Inflammatory macrophage treated with lipopolysaccharide for 4 hours (primary cell): ENCODE results near the gene RPAP2.
"Not testable (repeated sequence)": the region's sequence is repeated elsewhere in the genome, so short reads cannot be mapped to it uniquely, and the experiment has no call there.

Experiments
- DNase-seq: peaks from one replicate; pipeline ENCODE4 v3.0.0-alpha.2; 2020

The RPAP2 gene

DNA sequence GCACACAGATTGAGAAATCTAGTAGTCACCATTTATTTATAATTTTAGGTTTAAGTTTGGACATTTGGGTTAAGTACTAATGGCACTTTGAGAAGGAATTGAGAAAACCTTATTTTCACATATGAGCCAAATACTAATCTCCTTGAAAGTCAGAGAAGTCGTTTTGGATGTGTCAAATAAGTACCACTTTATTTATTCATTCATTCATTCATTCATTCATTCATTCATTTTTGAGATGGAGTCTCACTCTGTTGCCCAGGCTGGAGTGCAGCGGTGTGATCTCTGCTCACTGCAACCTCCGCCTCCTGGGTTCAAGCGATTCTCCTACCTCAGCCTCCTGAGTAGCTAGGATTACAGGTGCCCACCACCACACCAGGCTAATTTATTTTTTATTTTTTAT is 79.1 kb downstream of the RPAP2 start:
- not testable (repeated sequence) for DNase-seq

DNA sequence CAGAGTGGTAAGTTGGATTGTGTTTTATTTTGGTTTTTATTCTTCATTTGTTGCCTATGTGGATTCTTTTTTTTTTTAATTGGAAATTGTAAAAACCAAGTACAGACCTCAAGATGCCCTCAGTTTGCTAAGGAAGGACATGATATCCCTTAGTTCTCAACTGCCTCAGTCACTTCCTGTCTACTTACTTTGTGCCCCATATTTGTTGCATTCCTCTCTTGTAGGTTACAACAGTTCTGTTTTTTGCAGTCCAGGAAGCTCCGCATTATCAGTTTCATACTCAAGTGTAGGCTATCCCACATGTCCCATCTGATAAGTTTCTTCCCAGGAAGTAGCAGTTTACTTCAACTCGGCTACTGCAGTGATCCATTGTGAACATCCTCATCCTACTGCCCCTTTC is 82.0 kb downstream of the RPAP2 start:
- DNase-seq: peak; percentile 2

DNA sequence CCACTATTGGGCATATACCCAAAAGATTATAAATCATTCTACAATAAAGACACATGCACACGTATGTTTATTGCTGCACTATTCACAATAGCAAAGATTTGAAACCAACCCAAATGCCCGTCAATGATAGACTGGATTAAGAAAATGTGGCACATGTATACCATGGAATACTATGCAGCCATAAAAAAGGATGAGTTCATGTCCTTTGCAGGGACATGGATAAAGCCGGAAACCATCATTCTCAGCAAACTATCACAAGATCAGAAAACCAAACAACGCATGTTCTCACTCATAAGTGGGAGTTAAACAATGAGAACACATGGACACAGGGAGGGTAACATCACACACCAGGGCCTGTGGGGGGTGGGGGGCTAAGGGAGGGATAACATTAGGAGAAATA is 95.1 kb downstream of the RPAP2 start:
- not testable (repeated sequence) for DNase-seq

DNA sequence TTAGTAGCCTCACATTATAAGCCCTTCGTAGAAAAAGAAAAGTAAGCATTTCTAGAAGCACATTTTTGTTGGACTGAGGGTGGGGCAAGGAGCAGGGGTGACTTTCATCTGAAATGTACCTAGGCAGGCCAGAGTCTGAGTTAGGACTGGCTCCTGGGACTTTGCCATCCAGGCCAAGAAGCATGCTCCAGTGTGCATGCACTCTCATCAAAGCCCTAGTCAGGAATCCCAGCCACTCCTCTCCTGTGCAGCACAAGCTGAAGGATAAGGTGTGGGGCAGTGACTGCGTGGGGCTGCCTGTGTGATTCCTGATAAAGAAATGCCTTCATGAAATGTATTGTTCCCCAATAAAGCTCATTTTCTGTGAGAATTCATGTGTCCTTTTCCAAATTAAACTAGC is 99.7 kb downstream of the RPAP2 start:
- no peak for DNase-seq

DNA sequence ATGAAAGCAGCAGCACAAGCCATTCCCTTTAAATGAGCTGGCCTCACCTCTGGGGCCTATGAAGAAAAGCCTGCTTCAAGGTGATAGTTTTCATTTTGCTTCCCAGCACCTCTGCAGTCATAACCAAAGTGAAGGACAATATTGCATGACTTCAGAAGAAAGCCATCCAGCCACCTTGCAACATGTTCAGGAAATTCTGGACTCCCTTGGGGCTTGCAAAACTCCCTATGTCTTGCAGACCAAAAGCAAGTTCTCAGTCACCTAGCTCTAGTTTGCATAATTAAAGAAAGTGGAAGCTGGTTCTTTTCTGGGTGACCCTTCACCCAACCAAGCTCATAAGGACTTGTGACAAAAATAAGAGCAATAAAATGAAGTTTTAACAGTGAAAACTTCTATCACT is 100.2 kb downstream of the RPAP2 start:
- DNase-seq: peak; percentile 3

DNA sequence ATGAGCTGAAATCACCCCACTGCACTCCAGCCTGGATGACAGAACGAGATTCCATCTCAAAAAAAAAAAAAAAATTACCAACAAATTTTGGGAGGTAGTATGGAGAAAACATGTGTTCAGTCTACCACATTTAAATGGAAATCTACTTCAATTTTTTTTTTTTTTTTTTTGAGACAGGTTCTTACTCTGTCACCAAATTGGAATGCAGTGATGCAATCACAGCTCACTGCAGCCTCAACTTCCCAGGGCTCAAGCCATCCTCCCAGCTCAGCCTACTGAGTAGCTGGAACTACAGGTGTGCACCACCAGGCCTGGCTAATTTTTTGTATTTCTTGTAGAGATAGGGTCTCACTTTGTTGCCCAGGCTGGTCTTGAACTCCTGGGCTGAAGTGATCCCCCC is 105.8 kb downstream of the RPAP2 start:
- DNase-seq: no peak

DNA sequence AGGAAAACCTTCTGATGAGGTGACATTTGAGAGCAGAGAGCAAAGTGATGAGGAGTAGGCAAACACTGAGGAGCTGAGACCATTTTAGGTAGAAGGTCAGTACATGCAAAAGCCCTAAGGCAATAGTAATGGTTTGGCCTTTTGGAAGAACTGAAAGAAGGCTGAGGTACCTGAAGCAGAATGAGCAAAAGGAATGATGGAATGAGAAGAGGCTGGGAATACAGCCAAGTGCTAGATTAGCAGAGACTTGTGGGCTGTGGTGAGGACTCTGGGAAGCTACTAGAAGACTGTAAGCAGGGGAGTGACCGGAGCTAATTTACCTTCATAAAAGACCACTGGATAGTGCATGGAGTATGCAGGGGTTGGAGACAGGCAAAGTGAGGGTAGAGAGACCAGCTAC is 110.0 kb downstream of the RPAP2 start:
- no peak for DNase-seq

DNA sequence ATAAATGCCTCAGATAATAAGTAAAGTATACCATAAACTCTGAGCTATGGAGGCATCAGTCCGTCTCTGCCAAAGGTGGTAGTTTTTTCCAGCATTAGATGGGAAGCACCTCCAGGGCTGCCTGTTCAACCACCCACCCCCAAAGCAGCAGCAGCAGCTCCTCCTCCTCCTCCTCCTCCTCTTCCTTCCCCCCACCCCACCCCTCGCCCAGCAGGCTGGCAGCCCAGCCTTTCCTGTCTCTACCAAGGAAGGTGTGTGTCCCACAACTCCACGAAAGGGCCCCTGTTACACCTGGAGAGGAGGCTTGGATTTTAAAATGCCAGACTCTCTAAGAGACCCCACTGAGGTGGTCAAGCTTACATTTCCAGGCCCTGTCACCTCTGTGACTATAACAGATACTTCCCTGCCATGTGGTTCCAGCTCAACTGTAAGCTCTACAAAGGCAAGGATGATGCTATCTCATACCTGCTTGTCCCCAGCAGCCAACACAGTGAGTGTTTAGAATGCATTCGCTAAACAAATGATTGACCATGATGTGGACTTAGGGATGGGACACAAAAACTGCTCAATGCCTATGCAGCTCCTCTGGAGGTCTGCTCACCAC is 111.2 kb downstream of the RPAP2 start:
- DNase-seq: no peak

DNA sequence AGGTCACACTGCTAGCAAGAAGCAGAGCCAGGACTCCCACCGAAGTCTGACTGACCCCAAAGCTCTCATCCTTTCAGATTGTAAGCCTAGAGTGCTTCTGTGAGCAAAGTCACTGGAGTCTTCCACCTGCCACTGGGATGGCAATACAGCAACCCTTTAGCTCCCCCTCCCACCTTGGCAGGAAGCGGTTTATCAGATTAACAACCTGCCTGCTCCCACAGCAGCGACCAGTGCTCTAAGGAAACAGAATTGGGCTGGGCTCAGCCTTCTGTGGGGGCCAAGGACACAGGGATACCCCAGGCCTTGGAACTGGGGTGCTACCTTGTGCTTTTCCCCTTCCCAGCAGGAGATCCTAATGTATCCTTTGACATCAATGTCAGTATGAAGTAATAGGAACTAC is 111.8 kb downstream of the RPAP2 start:
- DNase-seq: no peak

DNA sequence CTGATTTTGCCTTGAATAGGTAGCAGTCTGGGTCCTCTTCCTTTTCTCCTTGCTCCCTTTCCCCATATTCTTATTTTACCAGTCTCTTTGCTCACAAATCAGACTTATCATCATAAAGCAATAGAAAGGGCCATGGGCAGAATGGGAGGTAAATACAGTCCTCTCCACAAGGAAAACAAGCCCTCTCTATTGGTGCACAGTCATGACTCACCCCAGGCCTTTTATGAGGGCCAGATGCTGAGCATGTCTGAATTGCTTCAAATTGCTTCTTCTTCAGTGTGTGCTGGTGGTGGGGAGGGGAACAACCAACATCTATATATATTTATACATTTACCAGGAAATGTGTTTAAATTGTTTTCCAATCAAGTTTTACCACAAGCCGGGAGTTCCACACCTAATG is 112.7 kb downstream of the RPAP2 start:
- no peak for DNase-seq

DNA sequence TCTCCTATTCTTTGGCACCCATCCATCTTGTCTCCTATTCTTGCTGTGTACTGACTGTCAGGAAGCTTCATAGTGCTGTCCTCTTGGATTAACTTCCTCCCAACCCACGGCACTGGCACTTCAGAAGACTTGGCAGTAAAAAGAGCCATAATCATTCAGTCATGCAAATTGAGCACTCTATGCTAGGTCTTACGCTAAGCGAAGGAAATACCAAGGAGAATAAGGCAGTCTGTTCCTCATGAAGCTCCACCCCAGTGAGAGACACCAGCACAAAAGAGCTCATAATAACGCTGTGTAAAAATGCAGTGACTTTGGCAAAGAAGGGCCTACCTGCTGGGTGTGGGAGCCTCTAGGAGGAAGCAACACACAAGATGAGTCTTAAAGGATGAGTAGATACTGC is 120.8 kb downstream of the RPAP2 start:
- no peak for DNase-seq

DNA sequence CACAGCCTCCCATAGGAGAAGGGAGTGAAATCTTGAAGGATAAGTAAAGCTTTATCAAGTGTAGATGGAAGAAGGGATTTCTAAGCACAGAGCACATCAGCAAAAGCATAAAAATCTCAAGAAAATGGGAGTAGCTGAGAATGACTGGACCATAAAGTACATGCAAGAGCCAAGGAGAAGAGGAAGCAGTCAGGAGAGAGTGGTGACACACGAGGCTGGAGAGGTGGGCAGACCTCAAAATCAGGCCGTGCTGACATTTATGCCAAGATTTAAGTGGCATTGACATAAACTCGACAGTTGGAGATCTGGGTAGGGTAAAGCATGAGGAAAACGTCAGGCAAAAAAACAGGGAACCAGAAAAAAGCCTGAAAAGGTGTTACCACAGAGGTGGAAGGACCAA is 125.5 kb downstream of the RPAP2 start:
- DNase-seq: peak; percentile 39

DNA sequence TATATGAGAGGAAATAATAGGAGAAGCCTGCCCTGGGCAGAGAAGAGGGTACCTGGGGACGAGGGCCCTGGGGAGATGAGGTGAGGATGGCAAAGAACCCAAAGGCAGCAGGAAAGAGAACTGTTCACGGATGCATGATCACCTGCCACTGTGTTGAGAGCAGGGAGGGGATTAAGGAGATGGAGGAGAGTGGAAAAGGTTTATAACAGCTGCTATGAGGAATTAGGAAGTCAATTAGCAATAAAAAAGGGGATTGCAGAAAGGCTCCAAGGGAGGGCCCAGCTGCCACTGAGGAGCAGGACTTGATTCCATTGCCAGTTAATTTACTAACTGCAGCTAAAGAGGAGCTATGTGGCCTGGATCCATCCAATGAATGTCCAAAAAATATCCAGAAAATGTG is 126.8 kb downstream of the RPAP2 start:
- DNase-seq: no peak

DNA sequence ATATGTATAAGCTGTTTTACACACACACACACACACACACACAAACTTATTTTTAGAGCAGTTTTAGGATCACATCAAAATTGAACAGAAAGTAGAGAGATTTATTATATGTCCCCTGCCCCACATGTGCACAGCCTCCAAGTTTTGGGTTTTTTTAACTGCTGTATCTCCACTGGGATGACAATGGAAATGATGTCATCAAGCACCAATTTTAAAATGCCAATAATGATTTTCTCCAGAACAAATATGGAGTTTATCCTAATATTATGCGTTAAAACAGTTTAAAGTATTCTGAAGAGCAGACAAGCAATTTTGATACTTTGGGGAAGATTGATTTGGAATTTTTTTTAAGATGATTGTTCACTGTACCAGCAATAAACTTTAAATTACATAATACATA is 131.2 kb downstream of the RPAP2 start:
- no peak for DNase-seq

DNA sequence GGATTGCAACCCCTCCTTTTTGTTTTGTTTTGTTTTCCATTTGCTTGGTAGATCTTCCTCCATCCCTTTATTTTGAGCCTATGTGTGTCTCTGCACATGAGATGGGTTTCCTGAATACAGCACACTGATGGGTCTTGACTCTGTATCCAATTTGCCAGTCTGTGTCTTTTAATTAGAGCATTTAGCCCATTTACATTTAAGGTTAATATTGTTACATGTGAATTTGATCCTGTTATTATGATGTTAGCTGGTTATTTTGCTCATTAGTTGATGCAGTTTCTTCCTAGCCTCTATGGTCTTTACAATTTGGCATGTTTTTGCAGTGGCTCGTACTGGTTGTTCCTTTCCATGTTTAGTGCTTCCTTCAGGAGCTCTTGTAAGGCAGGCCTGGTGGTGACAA is 135.7 kb downstream of the RPAP2 start:
- DNase-seq: not testable (repeated sequence)

DNA sequence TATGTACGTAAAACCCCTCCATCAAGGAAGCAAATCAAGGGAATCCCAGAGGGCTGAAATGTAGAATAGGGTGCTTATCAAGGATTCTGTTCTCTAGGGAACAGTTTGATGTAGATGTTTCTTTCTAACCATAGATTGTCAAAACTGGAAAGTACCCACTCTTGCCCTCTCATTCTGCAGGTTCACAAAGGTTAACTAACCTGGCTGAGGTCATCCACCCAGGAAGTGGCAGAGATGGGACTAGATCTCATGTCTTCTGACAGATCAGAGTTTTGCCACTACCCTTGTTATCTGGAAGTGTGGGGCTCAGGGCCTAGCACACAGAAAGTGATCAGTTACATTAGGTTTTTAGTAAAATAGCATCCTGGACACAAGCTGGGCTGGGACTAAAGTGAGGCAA is 140.4 kb downstream of the RPAP2 start:
- no peak for DNase-seq

DNA sequence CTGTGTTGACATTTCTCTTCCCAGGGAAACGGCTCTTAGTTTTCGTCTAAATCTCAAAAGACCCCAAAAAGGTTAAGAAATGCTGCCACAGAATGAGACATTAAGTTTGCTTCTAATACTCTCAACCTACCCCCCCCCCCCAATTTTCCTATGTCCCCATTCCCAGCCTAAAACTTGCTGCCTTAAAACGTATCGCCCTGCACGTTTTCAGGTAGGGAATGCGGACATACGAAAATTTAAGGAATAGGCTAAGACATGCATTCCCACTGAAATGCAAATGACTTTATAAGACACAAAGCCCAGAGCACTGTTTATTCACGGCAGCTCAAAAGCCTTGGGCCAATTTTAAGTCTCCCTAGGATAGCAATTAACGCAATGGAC is 142.4 kb downstream of the RPAP2 start:
- DNase-seq: no peak

DNA sequence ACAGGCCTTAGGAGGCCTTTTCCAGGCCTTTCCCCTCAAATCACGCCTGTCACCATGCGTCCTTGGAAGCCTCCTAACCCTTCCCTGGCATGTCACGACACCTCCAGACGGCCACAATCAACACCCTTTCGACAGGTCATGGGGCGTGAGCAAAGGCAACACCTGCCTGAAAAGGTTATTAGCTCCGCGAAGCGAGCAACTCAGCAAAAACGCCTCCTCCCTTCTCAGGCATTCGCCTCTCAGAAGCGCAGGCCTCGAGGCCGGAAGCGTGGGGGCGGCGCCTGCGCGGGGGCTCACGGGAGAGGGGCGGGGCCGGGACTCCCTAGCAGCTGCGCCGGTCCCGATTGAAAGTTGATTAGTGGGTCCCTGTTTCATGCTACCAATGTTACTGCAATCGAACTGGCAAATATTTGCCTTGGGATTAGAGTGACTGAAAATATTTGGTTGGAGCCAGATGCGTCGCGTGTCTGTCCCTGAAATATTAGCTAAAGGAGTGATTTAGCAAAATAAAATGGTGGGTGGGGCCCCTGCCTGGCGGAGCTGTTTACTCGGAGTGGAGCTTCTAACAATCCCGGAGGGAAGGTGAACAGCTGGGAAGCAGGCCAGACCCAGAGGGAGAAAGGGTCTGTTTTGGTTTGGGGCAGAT is 143.0 kb downstream of the RPAP2 start:
- no peak for DNase-seq

DNA sequence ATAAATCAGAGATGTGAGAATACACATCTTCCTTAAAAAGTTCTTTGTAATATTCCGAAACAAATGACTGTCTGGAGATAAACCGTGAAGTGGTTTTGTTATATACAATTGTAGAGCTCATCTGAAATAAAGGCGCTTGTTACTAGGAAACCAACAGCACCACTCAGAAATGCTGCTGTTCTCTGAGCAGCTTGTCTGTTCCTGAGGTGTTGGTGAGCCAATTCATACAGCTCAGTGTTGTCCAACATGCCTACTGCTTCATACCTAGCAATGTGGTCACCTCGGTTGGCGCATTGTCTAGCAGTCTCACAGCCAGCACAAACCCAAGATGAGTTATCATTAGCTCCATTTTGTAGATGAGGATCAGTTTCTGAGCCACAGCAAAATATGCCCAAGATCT is 143.5 kb downstream of the RPAP2 start:
- no peak for DNase-seq

DNA sequence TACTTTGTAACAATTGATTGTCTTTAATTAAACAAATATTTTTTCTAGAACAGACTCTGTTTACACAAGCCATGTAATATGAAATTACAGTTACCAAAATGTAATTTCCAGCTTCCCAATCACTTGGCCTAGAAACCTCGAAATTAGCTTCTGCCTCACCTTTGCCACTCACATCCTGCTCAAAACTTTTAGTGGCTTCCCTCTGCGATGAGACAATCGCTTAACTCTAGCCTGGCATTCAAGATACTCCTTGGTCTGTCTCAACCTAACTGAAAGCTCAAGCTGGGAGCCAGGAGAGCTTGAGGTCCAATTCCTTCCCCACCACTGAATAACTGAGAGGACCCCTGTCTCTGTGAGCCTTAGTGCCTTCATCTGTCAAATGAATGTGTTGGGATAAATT is 145.0 kb downstream of the RPAP2 start:
- no peak for DNase-seq

DNA sequence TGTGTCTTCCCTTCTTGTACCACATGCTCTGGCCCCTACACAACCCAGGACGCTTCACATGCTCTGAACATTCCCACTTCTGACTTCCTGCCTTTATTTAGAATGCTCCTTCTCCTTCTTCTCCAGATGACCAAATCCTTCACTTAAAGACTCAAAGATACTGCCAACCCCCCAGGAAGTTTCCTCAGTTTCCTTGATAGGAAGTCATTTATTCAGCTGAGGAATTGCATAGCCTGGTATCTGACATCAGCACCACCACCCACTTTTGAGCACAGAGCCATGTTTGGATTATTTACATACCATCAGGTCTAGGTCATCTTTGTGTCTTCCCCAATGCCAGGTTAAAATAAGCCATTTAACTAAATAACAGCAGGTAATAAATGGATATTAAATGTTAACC is 145.5 kb downstream of the RPAP2 start:
- DNase-seq: no peak

DNA sequence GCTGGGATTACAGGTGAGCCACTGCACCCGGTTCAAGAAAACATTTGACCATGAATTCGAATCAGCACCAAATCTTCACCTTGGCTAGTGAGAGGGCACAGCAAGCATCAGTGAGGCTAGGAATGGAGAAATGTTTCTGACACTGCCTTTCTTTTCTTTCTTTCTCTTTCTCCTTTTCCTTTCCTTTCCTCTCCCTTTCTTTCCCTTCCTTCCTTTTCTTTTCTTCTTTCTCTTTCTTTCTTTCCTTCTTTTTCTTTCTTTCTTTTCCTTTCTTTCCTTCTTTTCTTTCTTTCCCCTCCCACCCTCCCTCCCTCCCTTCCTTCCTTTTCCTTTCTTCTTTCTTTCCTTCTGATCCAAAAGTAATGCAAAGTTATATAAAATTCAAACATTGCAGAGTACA is 147.0 kb downstream of the RPAP2 start:
- no peak for DNase-seq

DNA sequence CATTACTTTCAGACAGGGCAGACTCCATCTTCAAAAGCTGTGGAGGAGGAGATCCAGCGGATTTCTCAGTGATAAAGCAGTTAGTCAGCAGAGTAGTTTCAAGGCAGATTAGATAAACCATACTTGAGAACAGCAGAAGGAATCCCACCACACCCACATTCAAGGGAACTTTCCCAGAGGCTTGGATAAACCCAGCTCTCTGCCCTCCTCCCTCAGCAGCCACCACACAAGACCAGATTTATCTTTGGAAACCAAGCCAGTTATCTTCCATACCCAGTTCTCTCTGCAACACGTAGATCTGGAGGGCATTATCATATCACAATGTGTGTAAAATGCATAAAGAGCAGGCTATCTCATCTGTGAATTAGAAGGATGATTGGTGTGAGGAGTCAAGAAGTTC is 147.7 kb downstream of the RPAP2 start:
- DNase-seq: no peak

DNA sequence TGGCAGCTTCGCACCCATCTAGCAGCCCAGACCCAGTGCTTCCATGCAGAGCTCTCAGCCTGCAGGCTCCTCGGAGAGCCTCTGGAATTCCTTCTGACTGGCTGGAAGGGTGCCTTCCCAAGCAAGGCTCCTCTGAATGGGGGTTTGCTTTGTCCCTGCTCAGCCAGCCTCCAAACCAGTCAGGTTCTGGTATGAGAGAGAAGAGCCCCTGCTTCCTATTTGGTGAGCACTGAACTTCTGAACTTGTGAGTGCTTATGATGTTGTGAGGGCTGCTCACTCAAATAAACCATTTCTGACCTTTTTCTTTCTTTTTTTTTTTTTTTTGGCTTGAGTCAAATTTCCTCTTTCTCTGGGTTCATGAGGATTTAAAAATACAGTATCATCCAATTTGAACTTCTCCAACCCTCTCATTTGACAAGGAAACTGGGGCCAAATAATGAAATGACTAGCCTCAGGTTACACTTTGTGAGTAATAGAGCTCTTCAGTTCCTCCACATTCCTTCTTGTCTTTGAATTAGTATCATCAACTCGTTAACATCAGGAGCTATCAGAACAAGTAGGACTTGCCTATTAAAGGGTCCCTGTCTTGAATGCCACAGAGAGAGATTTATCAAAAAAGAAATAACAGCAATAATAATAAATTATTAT is 148.3 kb downstream of the RPAP2 start:
- no peak for DNase-seq

DNA sequence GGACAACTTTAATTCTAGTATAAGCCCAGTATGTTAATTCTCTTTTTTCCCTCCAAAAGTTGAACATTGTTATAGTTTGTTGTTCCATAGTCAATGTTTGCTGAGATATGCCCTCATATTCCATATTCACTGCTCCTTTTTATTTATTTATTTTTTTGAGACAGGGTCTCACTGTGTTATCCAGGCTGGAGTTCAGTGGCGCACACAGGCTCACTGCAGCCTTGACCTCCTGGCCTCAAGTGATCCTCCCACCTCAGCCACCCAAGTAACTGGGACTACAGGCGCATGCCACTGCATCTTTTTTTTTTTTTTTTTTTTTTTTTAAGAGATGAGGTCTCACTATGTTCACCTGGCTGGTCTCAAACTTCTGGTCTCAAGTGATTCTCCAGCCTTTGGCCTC is 149.1 kb downstream of the RPAP2 start:
- no peak for DNase-seq
